IPS DF 6.9 (cell line): ENCODE data around the gene PLB1.

Experiments
- DNase-seq: peaks from one replicate; pipeline ENCODE4 v3.0.0-alpha.2; 2013; ENCODE audit warnings: low read depth, low spot score
- H3K27ac ChIP-seq: one replicate; pipeline ENCODE4 v1.5.1; 2013; ENCODE audit warnings: low read length, control low read depth
- H3K27me3 ChIP-seq: 2 replicates; pipeline ENCODE4 v1.6.1; 2013; ENCODE audit warnings: mild to moderate bottlenecking, low read length; ENCODE audit not compliant: control insufficient read depth, insufficient read depth
- H3K36me3 ChIP-seq: 2 replicates; pipeline ENCODE4 v1.6.1; 2013; ENCODE audit warnings: low read length; ENCODE audit not compliant: control insufficient read depth, insufficient read depth
- H3K4me1 ChIP-seq: 2 replicates; pipeline ENCODE4 v1.6.1; 2013; ENCODE audit warnings: low read length; ENCODE audit not compliant: control insufficient read depth, insufficient read depth
- H3K4me3 ChIP-seq: 2 replicates; pipeline ENCODE4 v1.5.1; 2013; ENCODE audit warnings: mild to moderate bottlenecking, low read length
- H3K9me3 ChIP-seq: 2 replicates; pipeline ENCODE4 v1.6.1; 2013; ENCODE audit warnings: low read length, inconsistent platforms; ENCODE audit not compliant: control insufficient read depth, insufficient read depth
- WGBS: extraction: QIAGEN DNeasy Blood & Tissue Kit; methylation state at CpG from one replicate; pipeline ENCODE4 v1.1.7; 2013; ENCODE audit warnings: mixed read lengths, missing lambda C conversion rate; ENCODE audit not compliant: insufficient read length, insufficient coverage; 5-methylcytosine and 5-hydroxymethylcytosine counted together

PLB1 gene

GRCh38 chr2:28530782-28531181, 34.9 kb downstream of the PLB1 start:
- H3K4me3 ChIP-seq = no peak overlapping the region
- WGBS = no CpG with 5 or more reads among the region's 3 CpGs
- no peaks in the 10 kb centered on the region for H3K9me3 ChIP-seq
- H3K36me3 ChIP-seq = no peaks in the 10 kb centered on the region
- no peaks in the 10 kb centered on the region for H3K4me1 ChIP-seq
- no peak overlapping the region for H3K27ac ChIP-seq
- H3K27me3 ChIP-seq = no peaks in the 10 kb centered on the region
- no peak for DNase-seq

- Histone ChIP-seq H3K36me3 (no peaks in the 10 kb centered on the region), H3K4me1 (no peaks in the 10 kb centered on the region), H3K27ac (no peak overlapping the region), H3K9me3 (no peaks in the 10 kb centered on the region), H3K4me3 (no peak overlapping the region), H3K27me3 (no peaks in the 10 kb centered on the region)
- DNase-seq = no peak
- no CpG with 5 or more reads among the region's 5 CpGs for WGBS
These were observed 36.5 kb downstream of the PLB1 start for GRCh38 chr2:28532399-28532798.

- Histone ChIP-seq H3K27ac (no peak overlapping the region), H3K4me1 (no peaks in the 10 kb centered on the region), H3K36me3 (no peaks in the 10 kb centered on the region), H3K27me3 (no peaks in the 10 kb centered on the region), H3K4me3 (no peak overlapping the region), H3K9me3 (no peaks in the 10 kb centered on the region)
- WGBS = no CpG with 5 or more reads among the region's 6 CpGs
- DNase-seq = no peak
These were observed 37.3 kb downstream of the PLB1 start for GRCh38 chr2:28533044-28533680.

- Histone ChIP-seq H3K27me3 (no peaks in the 10 kb centered on the region), H3K4me1 (no peaks in the 10 kb centered on the region), H3K9me3 (no peaks in the 10 kb centered on the region), H3K36me3 (no peaks in the 10 kb centered on the region), H3K4me3 (no peak overlapping the region), H3K27ac (no peak overlapping the region)
- no peak for DNase-seq
- no CpG with 5 or more reads among the region's 2 CpGs for WGBS
These were observed 39.0 kb downstream of the PLB1 start for GRCh38 chr2:28534817-28535216.

GRCh38 chr2:28538134-28538533, 42.3 kb downstream of the PLB1 start:
- no peak overlapping the region for H3K27ac ChIP-seq
- no peaks in the 10 kb centered on the region for H3K4me1 ChIP-seq
- no peak for DNase-seq
- H3K9me3 ChIP-seq = no peaks in the 10 kb centered on the region
- no CpG with 5 or more reads among the region's 9 CpGs for WGBS
- H3K4me3 ChIP-seq = no peak overlapping the region
- no peaks in the 10 kb centered on the region for H3K36me3 ChIP-seq
- no peaks in the 10 kb centered on the region for H3K27me3 ChIP-seq

- Histone ChIP-seq H3K36me3 (no peaks in the 10 kb centered on the region), H3K4me1 (no peaks in the 10 kb centered on the region), H3K27me3 (no peaks in the 10 kb centered on the region), H3K27ac (no peak overlapping the region), H3K4me3 (no peak overlapping the region), H3K9me3 (no peaks in the 10 kb centered on the region)
- WGBS = no CpG with 5 or more reads among the region's 9 CpGs
- DNase-seq = no peak
These were observed 42.8 kb downstream of the PLB1 start for GRCh38 chr2:28538652-28539051.

GRCh38 chr2:28539118-28539541, 43.3 kb downstream of the PLB1 start:
- no CpG with 5 or more reads among the region's 14 CpGs for WGBS
- DNase-seq = no peak
- Histone ChIP-seq H3K9me3 (no peaks in the 10 kb centered on the region), H3K4me1 (no peaks in the 10 kb centered on the region; the same call in 1 of the 2 replicates), H3K27me3 (no peaks in the 10 kb centered on the region), H3K27ac (no peak overlapping the region), H3K4me3 (no peak overlapping the region), H3K36me3 (no peaks in the 10 kb centered on the region)

GRCh38 chr2:28543316-28544035, 47.6 kb downstream of the PLB1 start:
- no peak overlapping the region for H3K27ac ChIP-seq
- no peaks in the 10 kb centered on the region for H3K9me3 ChIP-seq
- no peak overlapping the region for H3K4me3 ChIP-seq
- H3K4me1 ChIP-seq = no peaks in the 10 kb centered on the region; the same call in 1 of the 2 replicates
- DNase-seq = no peak
- H3K27me3 ChIP-seq = no peaks in the 10 kb centered on the region
- no peaks in the 10 kb centered on the region for H3K36me3 ChIP-seq
- WGBS = no CpG with 5 or more reads among the region's 20 CpGs

- Histone ChIP-seq H3K9me3 (no peaks in the 10 kb centered on the region), H3K27me3 (no peaks in the 10 kb centered on the region), H3K36me3 (no peaks in the 10 kb centered on the region), H3K27ac (no peak overlapping the region), H3K4me1 (no peaks in the 10 kb centered on the region; the same call in 1 of the 2 replicates), H3K4me3 (no peak overlapping the region)
- no peak for DNase-seq
- no CpG with 5 or more reads among the region's 5 CpGs for WGBS
These were observed 48.1 kb downstream of the PLB1 start for GRCh38 chr2:28544036-28544346.

GRCh38 chr2:28544405-28544921, 48.6 kb downstream of the PLB1 start:
- Histone ChIP-seq H3K4me1 (no peaks in the 10 kb centered on the region; the same call in 1 of the 2 replicates), H3K27me3 (no peaks in the 10 kb centered on the region), H3K27ac (no peak overlapping the region), H3K36me3 (no peaks in the 10 kb centered on the region), H3K9me3 (no peaks in the 10 kb centered on the region), H3K4me3 (no peak overlapping the region)
- no CpG with 5 or more reads among the region's 8 CpGs for WGBS
- DNase-seq = no peak
